GM23338 (cell line): ENCODE results near the gene FAM219A. TPM values are rescaled to one million over a fixed set of nuclear protein-coding genes. Genes with fewer than 3 reads are reported as not detected.

Source experiments
- ATAC-seq: fragments of 200-7000 bp; cut with Tn5 transposase; 3 replicates; pipeline ENCODE4 v1.9.1; 2020
- DNase-seq: peaks from one replicate; pipeline ENCODE4 v3.0.0-alpha.2; 2015; ENCODE audit warnings: low spot score
- H2AFZ ChIP-seq: fragments of 200-600 bp; sonication (generic); 2 replicates; pipeline ENCODE4 v1.8.0; 2016; ENCODE audit warnings: antibody characterized with exemption, mild to moderate bottlenecking, moderate library complexity
- H3F3A ChIP-seq: fragments of 200-600 bp; sonication (generic); replicated peaks from 2 replicates; pipeline ENCODE4 v1.8.0; 2017; ENCODE audit warnings: antibody characterized with exemption, mixed run types, low read depth
- H3K27ac ChIP-seq: fragments of 200-600 bp; sonication (generic); 2 replicates; pipeline ENCODE4 v1.6.1; 2016; ENCODE audit warnings: low read depth
- H3K27me3 ChIP-seq: fragments of 200-600 bp; sonication (generic); 2 replicates; pipeline ENCODE4 v1.8.0; 2016; ENCODE audit warnings: mild to moderate bottlenecking, mixed run types, moderate library complexity; ENCODE audit not compliant: insufficient read depth
- H3K36me3 ChIP-seq: fragments of 200-600 bp; sonication (generic); 2 replicates; pipeline ENCODE4 v1.8.0; 2016; ENCODE audit warnings: mild to moderate bottlenecking; ENCODE audit not compliant: insufficient read depth
- H3K4me1 ChIP-seq: fragments of 200-600 bp; sonication (generic); 2 replicates; pipeline ENCODE4 v1.8.0; 2016; ENCODE audit warnings: mild to moderate bottlenecking, moderate library complexity; ENCODE audit not compliant: insufficient read depth
- H3K4me2 ChIP-seq: fragments of 200-600 bp; sonication (generic); 2 replicates; pipeline ENCODE4 v1.7.1; 2017; ENCODE audit warnings: mixed run types
- H3K4me3 ChIP-seq: fragments of 200-600 bp; sonication (generic); 2 replicates; pipeline ENCODE4 v1.6.1; 2016; ENCODE audit warnings: mixed run types
- H3K79me2 ChIP-seq: fragments of 200-600 bp; sonication (generic); replicated peaks from 2 replicates; pipeline ENCODE4 v1.8.0; 2017; ENCODE audit warnings: mild to moderate bottlenecking; ENCODE audit not compliant: insufficient read depth
- H3K9me2 ChIP-seq: fragments of 200-600 bp; sonication (generic); 2 replicates; pipeline ENCODE4 v1.8.0; 2017; ENCODE audit not compliant: insufficient read depth
- H4K20me1 ChIP-seq: fragments of 200-600 bp; sonication (generic); replicated peaks from 2 replicates; pipeline ENCODE4 v1.8.0; 2017; ENCODE audit warnings: mild to moderate bottlenecking; ENCODE audit not compliant: insufficient read depth
- H3K27ac Mint-ChIP-seq: 2 replicates; pipeline ENCODE4 v1.8.0; 2020; ENCODE audit warnings: inconsistent platforms, mild to moderate bottlenecking, moderate library complexity, mixed read lengths
- H3K27me3 Mint-ChIP-seq: 3 replicates; pipeline ENCODE4 v1.8.0; 2022; ENCODE audit warnings: low read depth, mild to moderate bottlenecking, moderate library complexity, mixed read lengths, inconsistent platforms; ENCODE audit not compliant: insufficient read depth, poor library complexity
- H3K36me3 Mint-ChIP-seq: 3 replicates; pipeline ENCODE4 v1.8.0; 2021; ENCODE audit warnings: low read depth, mild to moderate bottlenecking, inconsistent platforms, moderate library complexity, mixed read lengths
- H3K4me1 Mint-ChIP-seq: 3 replicates; pipeline ENCODE4 v1.8.0; 2020; ENCODE audit warnings: mild to moderate bottlenecking, inconsistent platforms, mixed read lengths
- H3K4me3 Mint-ChIP-seq: 3 replicates; pipeline ENCODE4 v1.8.0; 2021; ENCODE audit warnings: moderate library complexity, mild to moderate bottlenecking, inconsistent platforms, mixed read lengths
- H3K9me3 Mint-ChIP-seq: 3 replicates; pipeline ENCODE4 v1.8.0; 2020; ENCODE audit warnings: moderate library complexity, mild to moderate bottlenecking, inconsistent platforms, mixed read lengths
- CREB1 ChIP-seq: fragments of 250-450 bp; sonication (Bioruptor Pico); IDR thresholded peaks from 2 replicates; pipeline ENCODE4 v1.5.0; 2020; ENCODE audit warnings: low read depth, mild to moderate bottlenecking, moderate library complexity
- ETS1 ChIP-seq: IDR thresholded peaks from 2 replicates; pipeline ENCODE4 v1.6.1; 2016; ENCODE audit warnings: antibody characterized with exemption
- EZH2 ChIP-seq: fragments of 200-600 bp; sonication (generic); IDR thresholded peaks from one replicate; pipeline ENCODE4 v1.8.0; 2017; ENCODE audit warnings: antibody characterized with exemption, mild to moderate bottlenecking, low read depth; ENCODE audit not compliant: unreplicated experiment
- EZH2phosphoT487 ChIP-seq: fragments of 200-600 bp; sonication (generic); IDR thresholded peaks from one replicate; pipeline ENCODE4 v1.8.1; 2018; ENCODE audit warnings: antibody characterized with exemption; ENCODE audit not compliant: unreplicated experiment
- JUNB ChIP-seq: IDR thresholded peaks from one replicate; pipeline ENCODE4 v1.6.1; 2016; ENCODE audit warnings: antibody characterized with exemption; ENCODE audit not compliant: unreplicated experiment
- NANOG ChIP-seq: IDR thresholded peaks from 2 replicates; pipeline ENCODE4 v1.6.1; 2016; ENCODE audit warnings: antibody characterized with exemption, borderline replicate concordance
- POLR2AphosphoS5 ChIP-seq: IDR thresholded peaks from 2 replicates; pipeline ENCODE4 v1.6.1; 2016; ENCODE audit warnings: antibody characterized with exemption, low read depth
- STAT1 ChIP-seq: IDR thresholded peaks from one replicate; pipeline ENCODE4 v1.6.1; 2016; ENCODE audit warnings: antibody characterized with exemption; ENCODE audit not compliant: unreplicated experiment
- ZNF114 ChIP-seq: fragments of 250-450 bp; sonication (Bioruptor Pico); IDR thresholded peaks from 2 replicates; pipeline ENCODE4 v1.5.0; 2020; ENCODE audit warnings: mild to moderate bottlenecking, moderate library complexity
- ZNF331 ChIP-seq: fragments of 250-450 bp; sonication (Bioruptor Pico); IDR thresholded peaks from 2 replicates; pipeline ENCODE4 v1.5.0; 2020; ENCODE audit warnings: low read depth, mild to moderate bottlenecking, moderate library complexity
- polyA plus RNA-seq: library from polyadenylated mRNA; unstranded; fragments of >200 nt; fragmentation: Nextera tagmentation; extraction: Ambion mirVana; gene quantifications from 2 replicates; pipeline ENCODE4 v1.2.1, GENCODE V29; 2016
- total RNA-seq: library from RNA; depleted of rRNA; stranded (reverse); fragments of >200 nt; shearing (Covaris generic); gene quantifications from 2 replicates; pipeline ENCODE4 v1.2.3, GENCODE V29; 2014
- TF ChIP-seq, protein P1 (sequence below): fragments of 250-450 bp; sonication (Bioruptor Pico); IDR thresholded peaks from 2 replicates; pipeline ENCODE4 v1.5.0; 2020; ENCODE audit warnings: mild to moderate bottlenecking, moderate library complexity
- TF ChIP-seq, protein P2 (sequence below): IDR thresholded peaks from one replicate; pipeline ENCODE4 v1.6.1; 2018; ENCODE audit warnings: antibody characterized with exemption; ENCODE audit not compliant: unreplicated experiment
- TF ChIP-seq, protein P3 (sequence below), 2 experiments: fragments of 200-600 bp in 1 of 2; sonication (generic) in 1 of 2; conservative IDR thresholded peaks; 2 replicates each; pipeline versions ENCODE4 v1.5.1 to v1.6.1; 2016 to 2017; ENCODE audit warnings: antibody characterized with exemption in 2 of 2, low read depth in 2 of 2, mild to moderate bottlenecking in 2 of 2, moderate library complexity in 1 of 2

Gene FAM219A
- total and polyA plus RNA-seq, 2 experiments from 2014 or later, result 3.8 to 7.2 TPM

DNA sequence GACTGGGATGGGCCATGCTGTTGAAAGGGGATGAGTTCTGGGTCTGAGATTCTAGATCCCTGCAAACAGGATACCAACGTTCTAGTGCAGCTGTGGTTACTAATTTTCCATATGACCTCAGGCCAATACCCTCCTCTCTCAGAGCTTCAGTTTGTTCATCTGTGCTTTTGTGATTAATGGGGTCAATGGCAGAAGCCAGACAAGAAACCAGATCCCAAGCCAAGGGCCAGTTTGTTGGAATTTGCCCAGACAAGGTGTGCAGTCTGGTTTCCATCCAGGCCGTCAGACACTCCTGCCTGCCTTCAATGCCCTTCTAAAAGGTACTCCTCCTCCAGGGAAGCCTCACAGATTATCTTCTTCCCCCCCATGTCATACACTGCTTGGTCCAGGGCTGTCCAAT is 93.1 kb downstream of the FAM219A start:
- no peaks in the 10 kb centered on the region for H3F3A ChIP-seq
- no peak overlapping the region for H2AFZ ChIP-seq
- ATAC-seq (no peak), DNase-seq (no peak)
- H3K4me3 Mint-ChIP-seq, result no peak overlapping the region; the same call in 2 of the 3 replicates
- no peak overlapping the region for H3K4me2 ChIP-seq
- no peaks in the 10 kb centered on the region for H3K79me2 ChIP-seq
- H3K27me3 ChIP-seq, result no peaks in the 10 kb centered on the region
- H3K4me3 ChIP-seq, result no peak overlapping the region
- no peaks in the 10 kb centered on the region for H4K20me1 ChIP-seq
- H3K36me3 Mint-ChIP-seq, result peaks cover 35% of the 10 kb centered on the region
- TF ChIP-seq JUNB (no peak), ZNF331 (no peak), STAT1 (no peak), POLR2AphosphoS5 (no peak), ETS1 (no peak), CREB1 (CRISPR knock-in tag) (no peak), ZNF114 (CRISPR knock-in tag) (no peak), NANOG (no peak), EZH2 (no peak), EZH2phosphoT487 (no peak)
- TF ChIP-seq, protein P1, sequence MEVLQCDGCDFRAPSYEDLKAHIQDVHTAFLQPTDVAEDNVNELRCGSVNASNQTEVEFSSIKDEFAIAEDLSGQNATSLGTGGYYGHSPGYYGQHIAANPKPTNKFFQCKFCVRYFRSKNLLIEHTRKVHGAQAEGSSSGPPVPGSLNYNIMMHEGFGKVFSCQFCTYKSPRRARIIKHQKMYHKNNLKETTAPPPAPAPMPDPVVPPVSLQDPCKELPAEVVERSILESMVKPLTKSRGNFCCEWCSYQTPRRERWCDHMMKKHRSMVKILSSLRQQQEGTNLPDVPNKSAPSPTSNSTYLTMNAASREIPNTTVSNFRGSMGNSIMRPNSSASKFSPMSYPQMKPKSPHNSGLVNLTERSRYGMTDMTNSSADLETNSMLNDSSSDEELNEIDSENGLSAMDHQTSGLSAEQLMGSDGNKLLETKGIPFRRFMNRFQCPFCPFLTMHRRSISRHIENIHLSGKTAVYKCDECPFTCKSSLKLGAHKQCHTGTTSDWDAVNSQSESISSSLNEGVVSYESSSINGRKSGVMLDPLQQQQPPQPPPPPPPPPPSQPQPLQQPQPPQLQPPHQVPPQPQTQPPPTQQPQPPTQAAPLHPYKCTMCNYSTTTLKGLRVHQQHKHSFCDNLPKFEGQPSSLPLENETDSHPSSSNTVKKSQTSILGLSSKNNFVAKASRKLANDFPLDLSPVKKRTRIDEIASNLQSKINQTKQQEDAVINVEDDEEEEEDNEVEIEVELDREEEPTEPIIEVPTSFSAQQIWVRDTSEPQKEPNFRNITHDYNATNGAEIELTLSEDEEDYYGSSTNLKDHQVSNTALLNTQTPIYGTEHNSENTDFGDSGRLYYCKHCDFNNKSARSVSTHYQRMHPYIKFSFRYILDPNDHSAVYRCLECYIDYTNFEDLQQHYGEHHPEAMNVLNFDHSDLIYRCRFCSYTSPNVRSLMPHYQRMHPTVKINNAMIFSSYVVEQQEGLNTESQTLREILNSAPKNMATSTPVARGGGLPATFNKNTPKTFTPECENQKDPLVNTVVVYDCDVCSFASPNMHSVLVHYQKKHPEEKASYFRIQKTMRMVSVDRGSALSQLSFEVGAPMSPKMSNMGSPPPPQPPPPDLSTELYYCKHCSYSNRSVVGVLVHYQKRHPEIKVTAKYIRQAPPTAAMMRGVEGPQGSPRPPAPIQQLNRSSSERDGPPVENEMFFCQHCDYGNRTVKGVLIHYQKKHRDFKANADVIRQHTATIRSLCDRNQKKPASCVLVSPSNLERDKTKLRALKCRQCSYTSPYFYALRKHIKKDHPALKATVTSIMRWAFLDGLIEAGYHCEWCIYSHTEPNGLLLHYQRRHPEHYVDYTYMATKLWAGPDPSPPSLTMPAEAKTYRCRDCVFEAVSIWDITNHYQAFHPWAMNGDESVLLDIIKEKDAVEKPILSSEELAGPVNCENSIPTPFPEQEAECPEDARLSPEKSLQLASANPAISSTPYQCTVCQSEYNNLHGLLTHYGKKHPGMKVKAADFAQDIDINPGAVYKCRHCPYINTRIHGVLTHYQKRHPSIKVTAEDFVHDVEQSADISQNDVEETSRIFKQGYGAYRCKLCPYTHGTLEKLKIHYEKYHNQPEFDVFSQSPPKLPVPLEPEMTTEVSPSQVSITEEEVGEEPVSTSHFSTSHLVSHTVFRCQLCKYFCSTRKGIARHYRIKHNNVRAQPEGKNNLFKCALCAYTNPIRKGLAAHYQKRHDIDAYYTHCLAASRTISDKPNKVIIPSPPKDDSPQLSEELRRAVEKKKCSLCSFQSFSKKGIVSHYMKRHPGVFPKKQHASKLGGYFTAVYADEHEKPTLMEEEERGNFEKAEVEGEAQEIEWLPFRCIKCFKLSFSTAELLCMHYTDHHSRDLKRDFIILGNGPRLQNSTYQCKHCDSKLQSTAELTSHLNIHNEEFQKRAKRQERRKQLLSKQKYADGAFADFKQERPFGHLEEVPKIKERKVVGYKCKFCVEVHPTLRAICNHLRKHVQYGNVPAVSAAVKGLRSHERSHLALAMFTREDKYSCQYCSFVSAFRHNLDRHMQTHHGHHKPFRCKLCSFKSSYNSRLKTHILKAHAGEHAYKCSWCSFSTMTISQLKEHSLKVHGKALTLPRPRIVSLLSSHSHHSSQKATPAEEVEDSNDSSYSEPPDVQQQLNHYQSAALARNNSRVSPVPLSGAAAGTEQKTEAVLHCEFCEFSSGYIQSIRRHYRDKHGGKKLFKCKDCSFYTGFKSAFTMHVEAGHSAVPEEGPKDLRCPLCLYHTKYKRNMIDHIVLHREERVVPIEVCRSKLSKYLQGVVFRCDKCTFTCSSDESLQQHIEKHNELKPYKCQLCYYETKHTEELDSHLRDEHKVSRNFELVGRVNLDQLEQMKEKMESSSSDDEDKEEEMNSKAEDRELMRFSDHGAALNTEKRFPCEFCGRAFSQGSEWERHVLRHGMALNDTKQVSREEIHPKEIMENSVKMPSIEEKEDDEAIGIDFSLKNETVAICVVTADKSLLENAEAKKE (CRISPR knock-in tag), result no peak
- TF ChIP-seq, protein P2, sequence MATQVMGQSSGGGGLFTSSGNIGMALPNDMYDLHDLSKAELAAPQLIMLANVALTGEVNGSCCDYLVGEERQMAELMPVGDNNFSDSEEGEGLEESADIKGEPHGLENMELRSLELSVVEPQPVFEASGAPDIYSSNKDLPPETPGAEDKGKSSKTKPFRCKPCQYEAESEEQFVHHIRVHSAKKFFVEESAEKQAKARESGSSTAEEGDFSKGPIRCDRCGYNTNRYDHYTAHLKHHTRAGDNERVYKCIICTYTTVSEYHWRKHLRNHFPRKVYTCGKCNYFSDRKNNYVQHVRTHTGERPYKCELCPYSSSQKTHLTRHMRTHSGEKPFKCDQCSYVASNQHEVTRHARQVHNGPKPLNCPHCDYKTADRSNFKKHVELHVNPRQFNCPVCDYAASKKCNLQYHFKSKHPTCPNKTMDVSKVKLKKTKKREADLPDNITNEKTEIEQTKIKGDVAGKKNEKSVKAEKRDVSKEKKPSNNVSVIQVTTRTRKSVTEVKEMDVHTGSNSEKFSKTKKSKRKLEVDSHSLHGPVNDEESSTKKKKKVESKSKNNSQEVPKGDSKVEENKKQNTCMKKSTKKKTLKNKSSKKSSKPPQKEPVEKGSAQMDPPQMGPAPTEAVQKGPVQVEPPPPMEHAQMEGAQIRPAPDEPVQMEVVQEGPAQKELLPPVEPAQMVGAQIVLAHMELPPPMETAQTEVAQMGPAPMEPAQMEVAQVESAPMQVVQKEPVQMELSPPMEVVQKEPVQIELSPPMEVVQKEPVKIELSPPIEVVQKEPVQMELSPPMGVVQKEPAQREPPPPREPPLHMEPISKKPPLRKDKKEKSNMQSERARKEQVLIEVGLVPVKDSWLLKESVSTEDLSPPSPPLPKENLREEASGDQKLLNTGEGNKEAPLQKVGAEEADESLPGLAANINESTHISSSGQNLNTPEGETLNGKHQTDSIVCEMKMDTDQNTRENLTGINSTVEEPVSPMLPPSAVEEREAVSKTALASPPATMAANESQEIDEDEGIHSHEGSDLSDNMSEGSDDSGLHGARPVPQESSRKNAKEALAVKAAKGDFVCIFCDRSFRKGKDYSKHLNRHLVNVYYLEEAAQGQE, result no peak
- TF ChIP-seq, protein P3, sequence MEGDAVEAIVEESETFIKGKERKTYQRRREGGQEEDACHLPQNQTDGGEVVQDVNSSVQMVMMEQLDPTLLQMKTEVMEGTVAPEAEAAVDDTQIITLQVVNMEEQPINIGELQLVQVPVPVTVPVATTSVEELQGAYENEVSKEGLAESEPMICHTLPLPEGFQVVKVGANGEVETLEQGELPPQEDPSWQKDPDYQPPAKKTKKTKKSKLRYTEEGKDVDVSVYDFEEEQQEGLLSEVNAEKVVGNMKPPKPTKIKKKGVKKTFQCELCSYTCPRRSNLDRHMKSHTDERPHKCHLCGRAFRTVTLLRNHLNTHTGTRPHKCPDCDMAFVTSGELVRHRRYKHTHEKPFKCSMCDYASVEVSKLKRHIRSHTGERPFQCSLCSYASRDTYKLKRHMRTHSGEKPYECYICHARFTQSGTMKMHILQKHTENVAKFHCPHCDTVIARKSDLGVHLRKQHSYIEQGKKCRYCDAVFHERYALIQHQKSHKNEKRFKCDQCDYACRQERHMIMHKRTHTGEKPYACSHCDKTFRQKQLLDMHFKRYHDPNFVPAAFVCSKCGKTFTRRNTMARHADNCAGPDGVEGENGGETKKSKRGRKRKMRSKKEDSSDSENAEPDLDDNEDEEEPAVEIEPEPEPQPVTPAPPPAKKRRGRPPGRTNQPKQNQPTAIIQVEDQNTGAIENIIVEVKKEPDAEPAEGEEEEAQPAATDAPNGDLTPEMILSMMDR (conservative IDR thresholded peaks at IDR 0.05; ENCODE audit: low read depth in 2 of 2), result no peak
- peaks cover 26% of the 10 kb centered on the region for H3K4me1 ChIP-seq
- no peak overlapping the region for H3K27ac Mint-ChIP-seq
- H3K9me2 ChIP-seq, result 0 out of 2 replicates have a peak, but pooled peaks cover 3% of the 10 kb centered on the region
- H3K36me3 ChIP-seq, result no peaks in the 10 kb centered on the region
- H3K27ac ChIP-seq, result no peak overlapping the region
- peaks cover 24% of the 10 kb centered on the region for H3K4me1 Mint-ChIP-seq
- H3K9me3 Mint-ChIP-seq, result peaks cover 22% of the 10 kb centered on the region
- peaks cover 4% of the 10 kb centered on the region for H3K27me3 Mint-ChIP-seq
